HUES48 (cell line): ENCODE results near the gene CTXND1.

ENCODE experiments used
- H3K27ac ChIP-seq: one replicate; pipeline ENCODE4 v1.7.0; 2013; ENCODE audit warnings: low read depth, low read length, inconsistent platforms
- H3K27me3 ChIP-seq: 2 replicates; pipeline ENCODE4 v1.6.1; 2013; ENCODE audit warnings: mild to moderate bottlenecking, low read length; ENCODE audit not compliant: control insufficient read depth, insufficient read depth
- H3K36me3 ChIP-seq: 2 replicates; pipeline ENCODE4 v1.6.1; 2013; ENCODE audit warnings: low read length; ENCODE audit not compliant: control insufficient read depth, insufficient read depth
- H3K4me1 ChIP-seq: 2 replicates; pipeline ENCODE4 v1.6.1; 2013; ENCODE audit warnings: mild to moderate bottlenecking, low read length; ENCODE audit not compliant: control insufficient read depth, insufficient read depth
- H3K4me3 ChIP-seq: 2 replicates; pipeline ENCODE4 v1.5.1; 2013; ENCODE audit warnings: mild to moderate bottlenecking, low read depth, low read length
- H3K9ac ChIP-seq: 2 replicates; pipeline ENCODE4 v1.6.1; 2013; ENCODE audit warnings: mild to moderate bottlenecking, low read depth, low read length, moderate library complexity
- H3K9me3 ChIP-seq: 2 replicates; pipeline ENCODE4 v1.6.1; 2013; ENCODE audit warnings: low read length; ENCODE audit not compliant: control insufficient read depth, insufficient read depth

The CTXND1 gene

DNA sequence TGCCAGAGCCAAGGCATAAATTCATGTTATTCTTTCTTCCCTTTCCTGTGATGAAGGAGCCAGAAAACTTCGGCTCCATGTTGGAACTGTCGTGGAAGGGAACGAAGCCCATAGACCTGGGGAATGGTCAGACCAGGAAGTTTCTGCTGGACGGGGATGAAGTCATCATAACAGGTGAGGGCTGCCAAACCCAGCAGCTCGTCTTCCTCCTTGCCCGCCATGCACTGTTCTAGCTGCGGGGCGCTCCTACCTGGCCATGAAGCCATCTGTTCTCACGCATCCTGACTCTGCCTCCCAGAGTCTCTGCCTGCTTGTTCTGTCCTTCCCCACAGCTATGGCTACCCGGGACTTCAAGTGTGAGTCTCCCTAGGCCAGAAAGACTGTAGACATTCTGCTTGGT, 71.0 kb downstream of the CTXND1 start:
- Histone ChIP-seq H3K36me3 (peaks cover 19% of the 10 kb centered on the region), H3K9ac (no peak overlapping the region), H3K9me3 (no peaks in the 10 kb centered on the region), H3K27ac (no peak overlapping the region), H3K4me1 (no peaks in the 10 kb centered on the region), H3K27me3 (no peaks in the 10 kb centered on the region), H3K4me3 (no peak overlapping the region)

DNA sequence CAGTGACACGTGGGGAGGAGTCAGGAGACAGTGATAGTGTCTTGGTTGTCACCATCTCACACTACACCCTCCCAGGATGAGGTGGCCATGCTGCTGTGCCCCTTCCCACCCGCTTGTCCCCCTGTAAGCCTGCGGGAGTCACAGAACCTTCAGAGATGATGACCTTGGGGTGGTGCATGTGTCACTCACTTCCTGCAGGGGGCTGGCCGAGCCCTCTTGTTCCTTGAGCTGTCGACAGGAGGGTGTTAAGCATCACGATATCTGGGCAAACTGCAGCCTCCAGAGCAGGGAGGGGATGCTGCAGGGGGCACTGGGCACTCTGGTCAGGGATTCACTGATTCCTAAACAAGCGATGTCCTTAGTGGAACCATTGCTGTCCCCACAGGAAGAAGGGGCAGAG, 71.5 kb downstream of the CTXND1 start:
- Histone ChIP-seq H3K4me1 (no peaks in the 10 kb centered on the region), H3K9ac (no peak overlapping the region), H3K9me3 (no peaks in the 10 kb centered on the region), H3K27ac (no peak overlapping the region), H3K4me3 (no peak overlapping the region), H3K36me3 (peaks cover 17% of the 10 kb centered on the region), H3K27me3 (no peaks in the 10 kb centered on the region)

DNA sequence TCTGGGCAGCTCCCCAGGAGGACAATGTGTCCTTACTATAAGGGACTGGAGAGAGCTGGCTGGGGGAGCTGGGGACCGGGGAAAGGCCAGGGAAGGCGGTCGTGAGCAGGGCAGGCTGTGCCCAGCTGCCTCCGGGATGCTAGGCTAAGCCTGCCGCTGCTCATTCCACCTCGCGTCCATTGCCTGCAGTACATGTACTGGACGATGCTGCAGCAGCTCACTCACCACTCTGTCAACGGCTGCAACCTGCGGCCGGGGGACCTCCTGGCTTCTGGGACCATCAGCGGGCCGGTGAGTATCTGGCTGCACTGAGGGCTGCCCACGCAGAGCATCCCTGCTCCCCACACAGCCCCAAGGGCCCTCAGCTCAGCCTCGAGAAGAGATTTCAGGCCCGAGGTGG, 72.1 kb downstream of the CTXND1 start:
- Histone ChIP-seq H3K9ac (no peak overlapping the region), H3K4me1 (no peaks in the 10 kb centered on the region), H3K4me3 (no peak overlapping the region), H3K27ac (no peak overlapping the region), H3K27me3 (no peaks in the 10 kb centered on the region), H3K9me3 (no peaks in the 10 kb centered on the region), H3K36me3 (peaks cover 17% of the 10 kb centered on the region)

DNA sequence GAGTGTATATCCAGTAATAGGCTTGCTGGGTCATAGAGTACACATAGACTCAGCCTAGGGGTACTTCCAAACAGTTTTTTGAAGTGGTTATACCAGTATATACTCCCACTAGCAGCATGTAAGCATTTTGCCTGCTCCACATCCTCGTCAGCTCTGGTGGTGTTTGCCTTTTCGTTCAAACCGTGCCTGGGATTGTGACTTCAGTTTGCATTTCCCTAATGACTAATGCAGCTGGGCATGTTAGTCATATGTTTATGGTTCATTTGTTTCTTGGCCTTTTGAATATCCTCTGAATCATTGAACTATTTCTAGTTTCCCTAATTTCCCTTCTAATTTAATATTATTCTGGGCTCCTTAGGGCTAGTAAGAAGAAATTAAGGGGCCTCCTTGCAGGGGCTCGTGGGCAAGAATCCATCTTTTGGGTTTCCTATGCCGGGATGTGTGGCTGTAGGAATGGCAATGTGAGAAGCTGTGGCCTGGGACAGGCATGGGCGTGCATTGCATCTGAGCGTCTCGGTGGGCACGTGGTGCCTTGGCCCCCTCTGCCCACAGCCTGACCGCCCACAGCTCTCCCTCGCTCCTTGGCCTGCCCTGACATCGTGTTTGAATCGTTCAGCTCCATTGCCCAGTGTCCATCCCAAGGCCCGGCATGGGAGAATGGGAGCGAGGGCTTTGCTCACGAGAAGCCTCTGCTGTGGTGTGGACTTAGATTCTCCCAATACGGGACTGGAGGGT, 72.8 kb downstream of the CTXND1 start:
- Histone ChIP-seq H3K9ac (no peak overlapping the region), H3K9me3 (no peaks in the 10 kb centered on the region), H3K4me1 (no peaks in the 10 kb centered on the region), H3K4me3 (no peak overlapping the region), H3K27me3 (no peaks in the 10 kb centered on the region), H3K27ac (no peak overlapping the region), H3K36me3 (peaks cover 17% of the 10 kb centered on the region)

DNA sequence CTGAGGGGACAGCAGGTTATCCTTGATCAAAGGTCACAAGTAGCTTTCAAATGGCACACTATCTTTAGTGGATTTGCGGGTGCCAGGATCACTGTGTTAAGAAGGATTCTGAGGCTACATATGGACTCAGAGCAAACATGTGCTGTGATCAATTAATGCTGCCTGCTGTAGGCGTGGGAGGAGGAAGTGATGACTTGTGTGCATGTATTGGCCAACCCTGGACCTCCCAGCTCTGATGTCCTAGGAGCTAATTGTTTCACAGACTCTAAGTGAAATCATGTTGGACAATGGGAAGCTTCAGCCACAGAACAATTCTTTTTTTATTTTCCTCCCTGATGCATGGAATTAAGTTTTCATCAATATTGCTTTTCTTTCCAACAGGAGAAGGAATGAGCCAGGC, 74.9 kb downstream of the CTXND1 start:
- peaks cover 11% of the 10 kb centered on the region for H3K36me3 ChIP-seq

DNA sequence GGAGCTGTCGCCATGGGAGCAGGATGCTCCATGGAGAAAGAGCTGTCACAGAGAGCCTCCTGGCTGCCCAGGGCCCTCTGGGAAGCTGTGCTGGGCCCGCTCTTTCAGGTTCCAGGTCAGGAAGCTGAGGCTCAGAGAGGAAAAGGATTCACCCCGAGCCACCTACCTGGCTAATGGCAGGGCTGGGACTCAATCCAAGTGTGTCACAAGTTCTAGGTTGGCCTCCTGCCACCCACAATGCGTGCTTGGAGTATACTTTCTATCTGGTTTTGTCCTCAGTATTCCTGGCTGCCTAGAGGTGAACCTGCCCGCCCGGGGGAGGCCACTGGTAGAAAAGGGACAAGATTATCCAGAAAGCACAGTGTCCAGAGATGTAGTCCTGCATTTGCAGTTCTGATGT, 75.6 kb downstream of the CTXND1 start:
- no peaks in the 10 kb centered on the region for H3K4me1 ChIP-seq
- H3K27ac ChIP-seq: no peak overlapping the region
- no peaks in the 10 kb centered on the region for H3K27me3 ChIP-seq
- peaks cover 6% of the 10 kb centered on the region for H3K36me3 ChIP-seq
- H3K9me3 ChIP-seq: no peaks in the 10 kb centered on the region
- H3K9ac ChIP-seq: no peak overlapping the region
- H3K4me3 ChIP-seq: no peak overlapping the region

More for the DNA sequence above, 74.9 kb downstream of the CTXND1 start:
- Histone ChIP-seq H3K27me3 (no peaks in the 10 kb centered on the region), H3K9me3 (no peaks in the 10 kb centered on the region), H3K4me1 (no peaks in the 10 kb centered on the region), H3K27ac (no peak overlapping the region), H3K9ac (no peak overlapping the region), H3K4me3 (no peak overlapping the region)

DNA sequence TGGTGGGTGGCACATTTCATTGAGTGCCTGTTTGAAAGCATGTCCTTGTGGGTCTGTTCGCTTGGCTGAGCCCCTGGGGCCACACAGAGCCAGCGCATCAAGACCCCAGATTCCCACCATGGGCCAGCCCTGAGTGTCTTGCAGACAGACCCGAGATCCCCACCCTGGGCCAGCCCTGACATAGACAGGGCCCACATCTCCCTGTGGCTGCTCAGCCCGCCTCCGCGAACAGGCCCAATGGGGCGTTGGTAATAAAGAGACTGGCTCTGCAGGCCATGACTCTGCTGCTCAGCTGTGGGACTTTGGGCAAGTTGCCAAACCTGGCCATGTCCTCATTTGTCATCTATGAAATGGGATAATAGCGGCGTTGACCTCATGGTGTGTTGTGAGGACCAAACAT, 76.6 kb downstream of the CTXND1 start:
- H3K36me3 ChIP-seq: peaks cover 3% of the 10 kb centered on the region; the same call in 1 of the 2 replicates
- no peak overlapping the region for H3K9ac ChIP-seq
- H3K27ac ChIP-seq: no peak overlapping the region
- H3K4me1 ChIP-seq: no peaks in the 10 kb centered on the region
- no peaks in the 10 kb centered on the region for H3K27me3 ChIP-seq
- no peaks in the 10 kb centered on the region for H3K9me3 ChIP-seq
- no peak overlapping the region for H3K4me3 ChIP-seq

DNA sequence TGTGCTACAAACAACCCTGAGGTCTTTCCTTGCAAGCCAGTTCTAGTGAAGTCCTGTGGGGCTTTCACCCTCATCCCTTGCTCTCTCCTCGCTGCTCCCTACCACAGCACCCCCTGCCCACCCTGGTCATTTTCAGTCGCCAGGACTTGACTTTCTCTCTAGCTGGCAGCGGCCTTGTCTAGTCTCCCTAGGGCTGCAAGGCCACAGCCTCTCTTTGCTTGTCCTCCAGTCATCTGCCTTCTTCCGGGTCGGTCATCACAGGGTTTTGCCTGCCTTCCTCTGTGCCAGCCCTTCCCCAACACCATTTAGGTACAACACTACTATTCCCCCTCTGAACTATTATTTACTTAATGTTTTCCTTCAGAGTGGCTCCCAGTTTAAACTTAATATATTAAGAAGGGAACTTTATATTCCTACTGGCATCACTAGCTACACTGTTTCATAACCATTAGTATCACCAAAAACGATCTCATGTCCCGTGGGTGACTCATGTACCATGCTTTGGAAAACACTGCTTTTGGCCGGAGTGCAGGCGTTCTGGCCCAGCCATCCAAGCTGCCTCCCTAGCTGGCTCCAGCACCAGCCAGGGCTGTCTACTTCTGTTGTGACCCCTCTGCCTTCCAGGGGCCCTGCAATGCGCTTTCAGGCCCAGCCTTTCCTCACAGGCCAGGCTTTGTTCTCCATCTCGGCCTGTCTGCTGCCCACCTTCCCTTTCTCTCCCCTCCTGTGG, 77.8 kb downstream of the CTXND1 start:
- H3K9me3 ChIP-seq: no peaks in the 10 kb centered on the region
- no peaks in the 10 kb centered on the region for H3K27me3 ChIP-seq
- H3K36me3 ChIP-seq: peaks cover 3% of the 10 kb centered on the region; the same call in 1 of the 2 replicates
- no peaks in the 10 kb centered on the region for H3K4me1 ChIP-seq
- H3K9ac ChIP-seq: no peak overlapping the region; the same call in 1 of the 2 replicates
- H3K4me3 ChIP-seq: no peak overlapping the region
- no peak overlapping the region for H3K27ac ChIP-seq

DNA sequence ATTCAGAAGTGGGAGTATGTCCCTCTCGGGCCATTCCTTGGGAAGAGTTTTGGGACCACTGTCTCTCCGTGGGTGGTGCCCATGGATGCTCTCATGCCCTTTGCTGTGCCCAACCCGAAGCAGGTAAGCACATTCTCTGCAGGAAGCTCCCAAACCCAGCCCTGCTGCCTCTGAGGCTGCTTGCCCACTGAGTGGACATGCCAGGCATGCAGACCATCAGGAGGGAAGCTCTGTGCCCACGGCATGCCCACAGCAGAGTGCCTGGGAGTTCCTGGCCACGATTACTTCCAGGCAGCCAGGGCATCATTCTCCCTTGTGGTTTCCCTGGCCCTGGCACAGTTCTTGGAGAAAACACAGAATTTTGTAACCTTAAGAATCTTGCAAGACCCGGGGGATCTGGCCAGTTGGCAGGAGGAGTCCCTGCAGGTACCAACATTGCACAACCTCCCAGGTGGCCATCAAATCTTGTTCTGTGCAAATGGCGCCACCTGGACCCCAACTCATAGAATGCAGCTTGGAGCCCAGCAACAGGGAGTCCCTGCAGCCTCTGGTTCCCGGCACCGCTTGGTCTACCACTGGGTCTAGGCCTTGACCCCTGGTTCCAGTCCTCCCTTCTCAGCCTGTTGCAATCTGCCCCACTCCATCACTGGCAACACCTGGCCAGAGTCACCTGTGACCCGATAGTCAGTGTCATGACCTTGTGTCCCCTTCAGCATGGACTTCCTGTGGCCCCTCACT, 78.8 kb downstream of the CTXND1 start:
- Histone ChIP-seq H3K27me3 (no peaks in the 10 kb centered on the region), H3K36me3 (no peaks in the 10 kb centered on the region)

DNA sequence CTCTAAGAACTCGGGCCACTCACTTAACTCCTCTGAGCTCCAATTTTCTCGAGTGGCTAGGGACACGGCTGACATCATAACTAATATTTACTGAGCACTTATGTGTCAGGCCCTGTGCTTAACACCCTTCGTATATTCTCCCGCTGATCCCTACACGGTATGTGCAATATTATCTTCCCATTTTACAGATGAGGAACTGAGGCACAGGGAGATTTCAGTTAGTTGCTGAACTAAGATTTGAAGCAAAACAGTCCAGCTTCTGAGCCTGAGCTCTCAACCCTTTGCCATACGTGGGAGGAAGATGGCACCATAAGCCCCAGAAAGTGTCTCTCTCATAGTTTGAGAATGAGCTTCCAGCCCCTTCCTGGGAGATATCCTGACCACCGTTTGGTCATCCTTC, 79.6 kb downstream of the CTXND1 start:
- Histone ChIP-seq H3K4me3 (no peak overlapping the region), H3K27me3 (no peaks in the 10 kb centered on the region), H3K36me3 (no peaks in the 10 kb centered on the region), H3K27ac (no peak overlapping the region), H3K9ac (no peak overlapping the region), H3K9me3 (no peaks in the 10 kb centered on the region), H3K4me1 (no peaks in the 10 kb centered on the region)

More for the DNA sequence above, 78.8 kb downstream of the CTXND1 start:
- Histone ChIP-seq H3K9ac (no peak overlapping the region), H3K27ac (no peak overlapping the region), H3K4me3 (no peak overlapping the region), H3K4me1 (no peaks in the 10 kb centered on the region), H3K9me3 (no peaks in the 10 kb centered on the region)

DNA sequence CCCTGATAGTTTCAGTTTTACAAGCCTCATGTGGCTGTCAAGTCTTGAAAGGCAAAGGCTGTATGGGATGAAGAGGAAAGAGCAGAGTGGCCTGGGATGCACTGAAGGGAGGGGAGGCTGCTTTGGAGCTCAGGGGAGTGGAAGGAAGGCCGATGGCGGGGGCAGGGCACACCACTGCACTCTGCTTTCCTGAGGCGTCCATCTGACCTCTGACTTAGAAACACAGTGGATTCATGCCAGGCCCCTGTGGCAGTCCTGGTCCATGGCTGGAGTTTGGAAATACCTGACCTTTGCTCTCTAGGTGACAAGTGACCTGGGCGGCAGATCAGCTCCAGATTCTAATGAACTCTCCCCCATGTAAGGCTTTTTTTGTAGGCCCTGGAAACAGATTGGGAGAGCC, 80.2 kb downstream of the CTXND1 start:
- no peak overlapping the region for H3K4me3 ChIP-seq
- no peaks in the 10 kb centered on the region for H3K9me3 ChIP-seq
- no peaks in the 10 kb centered on the region for H3K36me3 ChIP-seq
- no peaks in the 10 kb centered on the region for H3K27me3 ChIP-seq
- H3K9ac ChIP-seq: no peak overlapping the region
- no peak overlapping the region for H3K27ac ChIP-seq
- H3K4me1 ChIP-seq: no peaks in the 10 kb centered on the region
